Measurements from ENCODE around the gene UGT1A4. TPM values are rescaled to one million over a fixed set of nuclear protein-coding genes. Genes with fewer than 3 reads are reported as not detected.
A peak's percentile ranks its signal among the peaks of the same experiment; 100 is the strongest.

The UGT1A4 gene
- total RNA-seq (2014; rRNA removed; shearing (Covaris generic)), result 0.04 TPM in 1 of 2 replicates, not detected in the other

DNA sequence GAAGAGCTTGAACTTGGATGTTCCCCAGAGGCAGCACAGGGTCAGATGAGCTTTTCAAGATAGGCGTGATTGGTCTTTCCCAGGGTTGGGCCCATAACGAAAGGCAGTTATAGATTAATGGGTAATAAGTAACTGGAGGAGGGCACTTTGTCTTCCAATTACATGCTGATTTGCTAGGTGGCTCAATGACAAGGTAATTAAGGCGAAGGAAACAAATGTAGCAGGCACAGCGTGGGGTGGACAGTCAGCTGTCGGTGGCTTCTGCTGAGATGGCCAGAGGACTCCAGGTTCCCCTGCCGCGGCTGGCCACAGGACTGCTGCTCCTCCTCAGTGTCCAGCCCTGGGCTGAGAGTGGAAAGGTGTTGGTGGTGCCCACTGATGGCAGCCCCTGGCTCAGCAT is at the start of gene UGT1A4:
TSS of gene UGT1A4 (plus strand) at position 185 of the 400 bp plus-strand sequence. CDS start at position 270, 85 bp downstream.
- DNase-seq (ENCODE audit: low spot score), result no peak

DNA sequence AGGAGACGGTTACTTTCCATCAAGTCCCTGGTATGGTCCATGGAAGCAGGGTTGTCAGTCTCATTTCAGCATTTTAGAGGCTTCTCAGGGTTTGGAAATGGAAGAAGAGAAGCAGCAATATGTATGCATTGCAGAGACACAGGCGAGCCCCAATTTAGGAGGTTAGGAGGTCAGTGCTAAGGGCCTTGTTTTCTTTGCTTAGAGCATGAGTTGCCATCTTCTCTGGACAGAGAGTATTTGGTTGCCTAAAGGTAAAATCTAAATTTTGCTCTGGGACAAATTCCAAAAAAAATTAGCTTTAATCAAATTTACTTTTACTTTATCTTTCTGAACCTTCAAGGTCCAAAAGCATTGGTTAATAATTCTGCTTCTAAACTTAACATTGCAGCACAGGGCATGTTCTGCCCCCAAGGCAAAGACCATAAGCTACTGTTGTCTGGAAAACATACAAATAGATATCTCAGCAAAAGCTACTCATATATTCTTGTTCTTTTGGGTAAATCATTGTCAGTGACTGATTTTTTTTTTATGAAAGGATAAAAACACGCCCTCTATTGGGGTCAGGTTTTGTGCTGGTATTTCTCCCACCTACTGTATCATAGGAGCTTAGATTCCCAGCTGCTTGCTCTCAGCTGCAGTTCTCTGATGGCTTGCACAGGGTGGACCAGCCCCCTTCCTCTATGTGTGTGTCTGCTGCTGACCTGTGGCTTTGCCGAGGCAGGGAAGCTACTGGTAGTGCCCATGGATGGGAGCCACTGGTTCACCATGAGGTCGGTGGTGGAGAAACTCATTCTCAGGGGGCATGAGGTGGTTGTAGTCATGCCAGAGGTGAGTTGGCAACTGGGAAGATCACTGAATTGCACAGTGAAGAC is 47.0 kb upstream of the UGT1A4 start, which contains the start of gene UGT1A9:
TSS of gene UGT1A9 (plus strand) at position 609 of the 872 bp plus-strand sequence. CDS start at position 646, 37 bp downstream.
- no peak for DNase-seq (ENCODE audit: low spot score)

DNA sequence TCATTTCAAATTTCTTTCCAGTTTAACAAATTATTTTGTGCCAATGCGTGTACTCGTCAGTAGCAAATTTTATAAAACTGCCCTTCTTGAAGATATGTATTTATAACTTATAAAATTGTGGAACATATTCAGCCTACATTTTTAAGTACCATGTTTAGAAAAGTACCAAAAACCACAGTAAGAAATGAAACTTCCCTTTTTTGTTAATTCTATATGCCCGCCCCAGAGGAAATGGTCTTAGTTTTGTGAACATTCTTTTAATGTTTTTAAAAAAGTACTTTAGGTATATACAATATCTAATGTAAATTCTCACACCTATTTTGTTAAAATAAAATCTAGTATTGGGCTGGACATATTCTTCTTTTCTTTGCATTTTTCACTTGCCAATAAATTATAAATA is 45.6 kb upstream of the UGT1A4 start:
- no peak for DNase-seq (ENCODE audit: low spot score)

DNA sequence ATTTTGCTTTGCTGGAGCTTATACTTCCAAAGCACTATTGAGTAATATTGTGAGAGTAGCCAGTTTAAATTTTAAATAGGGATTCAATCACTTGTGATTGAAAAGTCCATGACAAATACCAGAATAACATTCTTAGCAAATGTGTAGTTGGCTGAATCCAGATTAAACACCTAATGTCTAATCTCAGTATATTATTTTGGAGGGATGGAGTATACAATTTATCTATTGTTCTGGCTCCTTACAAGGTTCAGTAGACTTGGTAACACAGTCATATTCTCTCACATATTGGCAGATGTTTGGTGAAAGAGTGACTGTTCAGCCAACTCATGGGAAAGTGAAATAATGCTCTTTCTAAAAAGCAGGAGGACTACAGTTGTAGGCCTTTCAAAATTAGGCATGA is 44.6 kb upstream of the UGT1A4 start:
- no peak for DNase-seq (ENCODE audit: low spot score)

DNA sequence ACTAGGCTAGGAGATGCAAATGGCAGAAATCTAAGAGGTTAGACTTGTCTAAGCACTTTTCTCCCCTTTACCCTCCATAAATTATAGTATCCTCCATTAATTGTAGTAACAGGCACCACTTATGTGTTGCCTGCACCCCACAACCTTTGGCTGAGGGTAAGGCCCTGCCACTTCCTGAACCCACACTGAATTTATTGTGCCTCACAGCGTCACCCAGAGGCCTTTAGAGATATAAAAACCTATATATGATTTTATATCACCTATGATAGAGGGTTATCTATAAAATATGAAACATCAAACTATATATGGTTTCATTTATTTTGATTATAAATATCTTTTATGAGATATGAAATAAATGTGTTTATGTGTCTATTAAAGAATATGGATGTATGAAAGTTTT is 44.2 kb upstream of the UGT1A4 start:
- no peak for DNase-seq (ENCODE audit: low spot score)

DNA sequence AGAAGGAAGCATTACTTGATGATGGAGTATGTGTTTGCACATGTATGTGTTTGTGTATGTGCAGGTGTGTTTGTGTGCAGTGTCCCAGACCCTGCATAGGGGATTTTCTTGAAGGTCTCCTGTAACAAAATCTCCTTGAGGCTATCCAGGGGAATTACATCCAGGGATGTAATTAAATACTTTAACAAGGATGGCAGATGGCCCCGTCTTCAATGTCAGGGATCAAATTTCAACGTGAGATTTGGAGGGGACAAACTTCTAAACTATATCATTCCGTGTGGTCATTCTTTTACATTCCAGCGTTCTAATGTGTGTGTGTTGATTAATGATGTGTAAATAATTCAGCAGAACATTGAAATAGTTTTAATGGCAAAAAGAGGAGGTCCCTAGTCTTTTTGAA is 43.5 kb upstream of the UGT1A4 start:
- DNase-seq (ENCODE audit: low spot score), result no peak

DNA sequence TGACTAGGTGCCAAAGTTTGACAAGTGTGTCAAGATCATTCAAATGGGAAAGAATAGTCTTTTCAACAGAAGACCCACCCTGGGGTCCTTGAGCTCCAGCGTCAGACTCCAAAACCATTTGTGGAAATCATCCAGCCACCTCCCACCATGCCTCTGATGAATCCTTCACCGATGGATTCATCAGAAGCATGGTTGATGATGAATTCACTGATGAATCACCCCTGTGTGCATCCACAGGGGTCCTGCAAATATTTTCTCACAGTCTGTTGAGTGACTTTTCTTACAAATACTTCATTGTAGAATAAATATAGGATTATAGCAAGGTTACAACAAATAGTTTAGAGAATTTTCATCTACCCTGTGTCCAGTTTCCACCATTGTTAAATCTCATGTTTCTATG is 42.5 kb upstream of the UGT1A4 start:
- no peak for DNase-seq (ENCODE audit: low spot score)

DNA sequence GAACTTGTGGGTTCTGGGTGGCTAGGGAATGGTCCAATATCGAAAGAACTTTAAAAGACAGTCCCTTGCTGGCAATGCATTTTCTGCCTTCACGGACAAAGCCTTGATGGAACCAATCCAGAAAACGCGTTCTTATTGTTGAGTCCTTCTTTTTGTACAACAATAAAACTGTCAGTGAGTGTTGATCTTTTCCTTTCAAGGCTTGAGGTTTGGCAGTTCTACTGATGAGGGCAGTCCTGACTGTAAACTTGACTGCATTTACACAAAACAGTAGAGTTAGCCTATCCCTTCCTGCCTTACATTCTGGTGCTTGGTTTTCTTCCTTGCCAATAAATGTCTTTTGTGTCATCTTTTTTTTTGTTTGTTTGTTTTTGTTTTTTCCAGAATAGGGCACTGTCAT is 39.3 kb upstream of the UGT1A4 start:
- no peak for DNase-seq (ENCODE audit: low spot score)

DNA sequence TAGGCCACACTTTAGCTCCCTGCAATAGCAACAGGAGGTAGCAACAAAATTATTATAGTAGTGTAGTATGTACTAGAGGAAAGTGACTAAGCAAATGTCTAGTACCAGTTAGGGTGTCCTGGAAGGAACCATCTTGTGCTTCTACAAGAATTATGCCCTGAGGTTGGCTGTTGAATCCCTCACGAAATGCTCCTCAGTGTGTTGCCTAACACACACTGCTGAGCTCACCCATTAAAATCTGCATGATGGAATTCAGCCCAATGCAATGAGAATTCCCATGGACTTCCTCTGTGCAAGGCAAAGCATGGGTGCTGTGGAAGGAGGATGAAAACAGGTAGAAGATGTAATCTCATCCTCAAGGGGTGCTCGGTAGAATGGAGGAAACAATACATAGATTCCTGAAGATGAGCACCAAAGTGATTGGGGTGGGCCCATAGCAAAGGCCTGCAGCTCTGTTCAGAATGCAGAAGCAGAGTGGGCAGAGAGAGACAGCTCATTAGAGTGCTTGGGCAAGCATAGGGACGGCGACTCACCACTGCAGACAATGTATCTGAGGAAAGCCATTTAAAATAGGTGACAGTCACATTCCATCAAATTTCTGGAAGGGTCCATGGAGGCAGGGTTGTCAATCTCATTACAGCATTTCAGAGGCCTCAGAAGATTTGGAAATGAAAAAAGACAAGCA is 38.0 kb upstream of the UGT1A4 start:
- no peak for DNase-seq (ENCODE audit: low spot score)

DNA sequence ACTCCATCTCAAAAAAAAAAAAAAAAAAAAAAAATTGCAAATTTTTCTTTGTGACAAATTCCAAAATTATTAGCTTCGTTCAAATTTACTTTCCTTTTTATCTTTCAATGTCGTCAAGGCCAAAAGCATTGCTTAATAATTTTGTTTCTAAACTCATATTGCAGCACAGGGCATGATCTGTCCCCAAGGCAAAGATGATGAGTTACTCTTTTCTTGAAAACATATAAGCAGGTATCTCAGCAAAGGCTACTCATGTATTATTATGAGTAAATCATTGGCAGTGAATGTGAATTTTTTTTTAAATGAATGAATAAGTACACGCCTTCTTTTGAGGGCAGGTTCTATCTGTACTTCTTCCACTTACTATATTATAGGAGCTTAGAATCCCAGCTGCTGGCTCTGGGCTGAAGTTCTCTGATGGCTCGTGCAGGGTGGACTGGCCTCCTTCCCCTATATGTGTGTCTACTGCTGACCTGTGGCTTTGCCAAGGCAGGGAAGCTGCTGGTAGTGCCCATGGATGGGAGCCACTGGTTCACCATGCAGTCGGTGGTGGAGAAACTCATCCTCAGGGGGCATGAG is 36.9 kb upstream of the UGT1A4 start, which contains the start of gene UGT1A7:
TSS of gene UGT1A7 (plus strand) at position 381 of the 579 bp plus-strand sequence. CDS start at position 418, 37 bp downstream.
- no peak for DNase-seq (ENCODE audit: low spot score)

DNA sequence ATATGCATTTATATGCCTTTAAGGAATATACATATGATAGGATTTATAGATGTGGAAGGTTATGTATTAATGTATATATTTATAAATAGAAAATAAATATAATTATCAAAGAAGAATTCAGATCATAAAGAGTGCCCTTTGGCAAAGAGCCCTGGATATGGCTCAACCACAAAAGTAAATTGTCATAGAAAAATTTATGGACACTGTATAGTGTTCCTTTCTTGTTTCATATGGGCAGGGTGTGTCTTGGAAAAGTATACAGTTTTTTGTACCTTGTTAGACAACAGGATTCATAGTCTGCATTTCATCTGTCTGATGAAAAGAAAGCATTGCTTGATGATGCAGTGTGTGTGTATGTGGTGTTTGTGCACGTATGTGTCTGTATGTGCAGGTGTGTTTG is 33.9 kb upstream of the UGT1A4 start:
- DNase-seq (ENCODE audit: low spot score), result no peak

DNA sequence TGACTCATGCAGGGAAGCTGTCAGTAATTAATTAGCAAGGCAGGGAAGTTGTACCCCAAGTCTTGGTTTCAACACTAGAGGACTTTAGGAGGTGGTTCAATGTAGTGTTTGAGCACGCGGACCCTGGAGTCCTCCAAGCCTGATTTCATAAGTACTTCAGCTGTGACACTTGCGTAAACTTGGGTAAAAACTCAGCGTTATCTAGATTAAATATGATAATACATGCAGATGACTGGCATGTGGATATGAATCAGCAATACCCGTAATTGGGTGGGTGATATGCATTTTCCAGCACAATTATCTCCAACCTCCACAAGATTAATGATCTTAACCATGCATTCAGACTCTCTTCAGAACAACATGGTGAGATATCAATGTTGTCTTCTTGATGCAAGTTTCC is 31.6 kb upstream of the UGT1A4 start:
- DNase-seq (ENCODE audit: low spot score), result no peak

DNA sequence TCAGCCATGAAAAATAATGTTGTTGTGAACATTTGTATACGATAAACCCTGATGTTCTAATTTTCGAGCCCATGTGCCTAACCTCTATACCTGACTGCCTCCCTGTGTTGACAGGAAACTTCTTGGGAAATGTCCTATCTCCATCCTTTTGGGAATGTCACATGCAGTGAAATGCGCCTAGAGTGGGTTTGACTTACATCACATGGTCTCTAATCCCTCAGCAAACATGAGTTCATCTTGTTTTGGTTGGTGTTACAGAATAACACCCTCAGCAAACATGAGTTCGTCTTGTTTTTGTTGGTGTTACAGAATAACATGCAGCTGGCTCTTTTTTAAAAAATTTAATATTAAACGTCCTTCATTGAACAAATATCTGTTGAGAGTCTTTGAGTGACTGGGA is 30.2 kb upstream of the UGT1A4 start:
- no peak for DNase-seq (ENCODE audit: low spot score)

DNA sequence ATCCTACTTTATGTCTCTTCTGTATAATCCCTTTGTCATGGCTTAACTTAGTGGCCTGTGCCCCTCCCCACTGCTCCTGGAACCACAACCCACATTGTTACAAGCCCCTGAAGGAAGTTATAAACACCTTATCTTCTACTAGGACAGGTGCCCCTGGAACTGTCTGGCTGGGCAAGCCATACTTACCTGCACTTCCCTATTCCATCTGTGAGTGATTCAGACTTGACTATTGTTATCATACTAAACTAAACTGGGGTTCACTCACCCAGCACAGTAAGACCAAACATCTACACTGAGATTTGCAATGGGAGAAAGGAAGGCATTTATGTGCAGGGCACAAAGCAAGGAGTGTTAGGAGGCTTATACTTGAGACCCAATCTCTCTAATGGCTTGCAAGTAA is 29.5 kb upstream of the UGT1A4 start:
- DNase-seq (ENCODE audit: low spot score), result no peak

DNA sequence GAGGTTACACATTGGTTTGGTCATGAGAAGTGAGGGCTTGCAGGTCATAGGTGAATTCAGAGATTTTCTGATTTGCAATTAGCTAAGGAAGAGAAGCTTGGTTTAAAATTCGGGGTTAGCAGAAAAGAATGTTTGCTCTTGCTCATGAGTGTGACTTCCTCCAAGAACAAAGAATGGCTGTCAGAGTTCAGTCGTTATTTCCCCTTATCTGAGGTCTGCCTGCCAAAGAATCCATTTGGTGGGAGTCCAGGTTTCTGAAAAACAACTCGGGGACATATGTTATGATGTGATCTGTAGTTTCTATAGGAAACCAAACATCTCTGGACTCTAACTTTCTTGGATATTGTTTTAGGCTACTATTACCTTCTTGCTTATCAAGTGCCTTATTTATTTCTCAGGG is 29.0 kb upstream of the UGT1A4 start:
- DNase-seq (ENCODE audit: low spot score), result no peak

DNA sequence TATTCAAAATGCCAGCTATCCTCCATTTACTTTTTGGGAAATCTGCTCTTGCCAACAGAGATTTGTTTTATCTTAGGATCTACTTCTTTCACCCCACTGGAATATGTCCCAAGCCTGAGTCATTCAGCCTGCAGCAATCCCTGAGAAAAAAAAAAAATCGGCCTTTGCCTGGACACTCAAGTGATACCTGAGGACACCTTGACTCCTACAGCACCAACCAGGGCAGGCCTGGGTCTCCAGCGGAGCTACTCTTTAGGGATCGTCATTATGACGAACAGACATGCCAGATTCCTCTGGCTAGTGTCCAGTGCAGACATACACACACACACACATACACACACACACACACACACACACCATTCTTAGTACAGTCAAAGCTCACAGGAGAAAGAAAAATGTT is 28.1 kb upstream of the UGT1A4 start:
- peak; percentile 45 for DNase-seq (ENCODE audit: low spot score)

DNA sequence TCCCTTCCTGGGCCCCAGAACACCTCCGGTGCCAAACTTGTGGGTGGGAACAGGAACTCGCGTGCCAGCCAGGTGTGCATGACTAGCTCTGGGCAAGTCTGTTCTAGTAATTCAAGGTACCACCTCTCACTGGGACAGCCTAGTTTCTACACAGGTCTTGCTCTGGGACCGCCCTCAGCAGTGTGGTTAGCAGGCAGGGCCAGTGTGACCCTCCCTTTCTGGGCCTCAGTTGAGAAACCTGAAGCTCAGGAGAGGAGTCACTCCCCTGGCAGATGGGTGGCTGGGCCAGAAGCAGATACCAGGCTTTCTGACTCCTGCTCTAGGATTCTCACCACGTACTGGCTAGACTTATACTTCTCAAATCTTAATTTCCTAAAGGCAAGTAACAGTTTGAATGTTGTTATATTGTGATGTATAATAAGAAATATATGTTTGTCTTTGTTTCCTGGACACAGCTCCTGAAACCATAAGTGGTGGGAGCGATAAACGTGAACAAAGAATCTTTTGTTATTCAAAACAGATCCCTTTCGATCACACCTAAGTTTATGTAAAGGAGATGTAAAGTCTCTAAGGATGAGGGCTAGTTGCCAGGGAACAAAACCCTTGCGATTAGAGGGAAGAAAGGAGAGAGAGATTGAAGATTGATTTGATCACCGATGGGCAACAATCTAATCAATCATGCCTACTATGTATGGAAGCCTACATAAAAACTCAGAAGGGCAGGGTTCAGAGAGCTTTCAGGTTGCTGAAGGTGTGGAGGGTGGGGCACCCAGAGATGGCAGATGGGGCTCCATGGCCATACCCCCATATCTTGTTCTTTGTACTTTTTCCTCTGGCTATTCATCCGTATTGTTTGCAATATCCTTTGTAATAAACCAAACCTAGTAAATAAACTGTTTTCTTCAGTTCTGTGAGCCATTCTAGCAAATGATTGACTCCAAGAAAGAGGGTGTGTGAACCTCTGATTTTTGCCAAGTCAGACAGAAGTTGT is 26.8 kb upstream of the UGT1A4 start:
- DNase-seq (ENCODE audit: low spot score), result no peak

DNA sequence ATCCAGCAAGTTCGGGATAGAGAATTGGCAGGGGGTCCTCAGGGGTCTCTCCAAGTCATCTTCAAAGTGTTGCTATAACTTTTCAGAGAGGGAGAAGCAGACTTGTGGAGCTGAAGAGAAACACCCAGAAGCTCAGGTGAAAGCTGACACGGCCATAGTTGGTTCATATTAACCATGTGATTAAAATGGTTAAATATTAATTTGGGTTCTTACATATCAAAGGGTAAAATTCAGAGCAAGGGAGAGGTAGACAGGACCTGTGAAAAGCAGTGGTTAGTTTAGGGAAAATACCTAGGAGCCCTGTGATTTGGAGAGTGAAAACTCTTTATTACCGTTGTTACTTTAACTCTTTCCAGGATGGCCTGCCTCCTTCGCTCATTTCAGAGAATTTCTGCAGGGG is 25.9 kb upstream of the UGT1A4 start, which contains the start of gene UGT1A6:
TSS of gene UGT1A6 (plus strand) at position 243 of the 400 bp plus-strand sequence. CDS start at position 358, 115 bp downstream.
- no peak for DNase-seq (ENCODE audit: low spot score)

DNA sequence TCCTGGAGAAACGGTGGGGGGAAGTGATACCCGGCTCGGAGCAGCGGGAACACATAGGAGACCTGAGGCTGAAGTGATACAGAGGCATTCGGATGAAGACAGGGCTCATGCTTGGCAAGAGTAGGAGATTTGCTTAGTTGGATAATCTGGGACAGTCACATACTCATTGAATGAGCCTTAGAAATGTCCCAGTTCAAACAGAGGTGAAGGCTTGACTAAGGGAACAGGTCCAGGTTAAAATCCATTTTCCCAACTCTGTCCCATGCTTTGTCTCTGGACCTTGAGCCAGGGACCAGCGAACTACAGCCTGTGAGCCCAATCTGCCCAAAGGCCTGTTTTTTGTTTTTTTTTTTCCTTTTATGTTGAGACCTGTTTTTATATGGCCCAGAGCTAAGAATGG is 24.6 kb upstream of the UGT1A4 start:
- DNase-seq (ENCODE audit: low spot score), result no peak

DNA sequence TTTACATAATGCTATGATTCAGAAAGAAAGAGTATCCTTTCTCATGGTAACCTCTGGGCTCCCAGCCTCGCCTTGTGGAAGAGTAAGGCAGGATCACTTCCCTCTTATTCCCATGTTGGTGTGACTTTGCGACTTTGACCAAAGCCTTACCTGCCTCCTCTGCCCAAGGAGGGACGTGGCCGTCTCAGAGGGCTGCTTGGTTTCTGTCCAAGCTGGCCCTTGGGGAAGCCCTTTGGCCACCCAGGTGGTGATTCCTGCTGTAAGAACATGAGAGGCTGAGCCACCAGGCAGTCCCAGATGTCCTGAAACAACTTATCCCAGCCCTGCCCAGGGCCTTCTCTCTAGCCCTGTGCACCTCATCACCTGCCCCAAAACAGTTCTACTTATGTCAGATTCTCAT is 19.8 kb upstream of the UGT1A4 start:
- no peak for DNase-seq (ENCODE audit: low spot score)

DNA sequence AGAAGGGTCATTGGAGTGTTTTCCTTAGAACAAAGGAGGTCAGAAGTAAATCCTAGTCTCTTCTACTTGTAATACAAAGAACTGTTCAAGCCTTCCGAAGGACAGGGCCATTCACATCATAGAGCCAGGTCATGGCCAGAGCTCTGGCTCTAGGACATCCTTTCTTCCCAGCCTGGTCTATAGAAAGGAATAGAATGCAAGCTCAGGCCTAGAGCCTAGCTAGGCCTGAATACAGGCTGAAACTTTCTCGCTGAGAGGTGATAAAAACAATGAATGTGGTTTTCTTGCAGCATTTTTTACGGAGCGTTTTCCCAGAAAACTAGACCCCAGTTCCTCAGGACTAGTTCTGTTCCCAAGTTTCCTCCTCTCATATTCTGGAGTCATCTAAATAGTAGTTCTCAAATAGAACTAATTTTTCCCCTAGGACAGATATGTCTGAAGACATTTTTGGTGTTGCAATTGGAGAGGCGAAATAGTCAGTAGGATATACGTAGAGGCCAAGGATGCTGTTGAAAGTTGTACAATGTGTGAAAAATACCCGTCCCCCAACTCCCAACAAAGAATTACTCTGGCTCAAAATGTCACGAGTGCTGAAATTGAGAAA is 19.0 kb upstream of the UGT1A4 start:
- DNase-seq (ENCODE audit: low spot score), result peak; percentile 25
